ENCODE data around the gene CEP70. TPM values are rescaled to one million over a fixed set of nuclear protein-coding genes. Genes with fewer than 3 reads are reported as not detected.

Gene CEP70
- total RNA-seq, 1 donor from 2014 or later: 44.3 TPM

GRCh38 chr3:138463724-138464490 is 130.2 kb downstream of the CEP70 start:
- Mint-ChIP-seq H3K4me3 (no peak overlapping the region), H3K4me1 (ENCODE audit: unreplicated experiment) (peaks cover 9% of the 10 kb centered on the region), H3K27me3 (no peaks in the 10 kb centered on the region), H3K36me3 (no peaks in the 10 kb centered on the region), H3K9me3 (no peaks in the 10 kb centered on the region), H3K27ac (no peak overlapping the region)
- TF ChIP-seq CTCF (conservative IDR thresholded peaks at IDR 0.05): no peak
- no peak for DNase-seq (ENCODE audit: extremely low spot score, unreplicated experiment)

GRCh38 chr3:138461896-138462295 is 132.2 kb downstream of the CEP70 start:
- H3K9me3 Mint-ChIP-seq: no peaks in the 10 kb centered on the region
- DNase-seq (ENCODE audit: extremely low spot score, unreplicated experiment): peak; percentile 45
- no peaks in the 10 kb centered on the region for H3K27me3 Mint-ChIP-seq
- H3K27ac Mint-ChIP-seq: no peak overlapping the region
- peaks cover 9% of the 10 kb centered on the region for H3K4me1 Mint-ChIP-seq (ENCODE audit: unreplicated experiment)
- no peak for TF ChIP-seq CTCF (conservative IDR thresholded peaks at IDR 0.05)
- H3K36me3 Mint-ChIP-seq: no peaks in the 10 kb centered on the region
- no peak overlapping the region for H3K4me3 Mint-ChIP-seq

- Mint-ChIP-seq H3K36me3 (no peaks in the 10 kb centered on the region), H3K27me3 (no peaks in the 10 kb centered on the region), H3K4me3 (no peak overlapping the region), H3K4me1 (ENCODE audit: unreplicated experiment) (peaks cover 4% of the 10 kb centered on the region), H3K9me3 (no peaks in the 10 kb centered on the region), H3K27ac (no peak overlapping the region)
- TF ChIP-seq CTCF (conservative IDR thresholded peaks at IDR 0.05): no peak
- DNase-seq (ENCODE audit: extremely low spot score, unreplicated experiment): peak; percentile 43
Observed at GRCh38 chr3:138461246-138461645, 132.8 kb downstream of the CEP70 start.

- H3K4me1 Mint-ChIP-seq (ENCODE audit: unreplicated experiment): no peaks in the 10 kb centered on the region
- H3K27me3 Mint-ChIP-seq: no peaks in the 10 kb centered on the region
- DNase-seq (ENCODE audit: extremely low spot score, unreplicated experiment): no peak
- no peaks in the 10 kb centered on the region for H3K36me3 Mint-ChIP-seq
- H3K4me3 Mint-ChIP-seq: no peak overlapping the region
- no peaks in the 10 kb centered on the region for H3K9me3 Mint-ChIP-seq
- TF ChIP-seq CTCF (conservative IDR thresholded peaks at IDR 0.05): no peak
- H3K27ac Mint-ChIP-seq: no peak overlapping the region
Observed at GRCh38 chr3:138460536-138461205, 133.4 kb downstream of the CEP70 start.

- peak; percentile 63 for DNase-seq (ENCODE audit: extremely low spot score, unreplicated experiment)
- Mint-ChIP-seq H3K27me3 (no peaks in the 10 kb centered on the region), H3K27ac (no peak overlapping the region), H3K4me1 (ENCODE audit: unreplicated experiment) (no peaks in the 10 kb centered on the region), H3K36me3 (no peaks in the 10 kb centered on the region), H3K4me3 (no peak overlapping the region), H3K9me3 (no peaks in the 10 kb centered on the region)
- TF ChIP-seq CTCF (conservative IDR thresholded peaks at IDR 0.05): no peak
Observed at GRCh38 chr3:138459619-138460535, 134.2 kb downstream of the CEP70 start.

Measured in type B pancreatic cell (in vitro differentiated cells).